HG03575 (cell line): Measurements from ENCODE around the gene KCNK2.
"Not testable (repeated sequence)": the region's sequence is repeated elsewhere in the genome, so short reads cannot be mapped to it uniquely, and the experiment has no call there.

ENCODE experiments used
- ATAC-seq: cut with Tn5 transposase; IDR thresholded peaks from one replicate; pipeline ENCODE4 v1.9.1; 2021; ENCODE audit not compliant: unreplicated experiment, insufficient number of reproducible peaks, low FRiP score; ENCODE audit errors: extremely low read depth

The KCNK2 gene

DNA sequence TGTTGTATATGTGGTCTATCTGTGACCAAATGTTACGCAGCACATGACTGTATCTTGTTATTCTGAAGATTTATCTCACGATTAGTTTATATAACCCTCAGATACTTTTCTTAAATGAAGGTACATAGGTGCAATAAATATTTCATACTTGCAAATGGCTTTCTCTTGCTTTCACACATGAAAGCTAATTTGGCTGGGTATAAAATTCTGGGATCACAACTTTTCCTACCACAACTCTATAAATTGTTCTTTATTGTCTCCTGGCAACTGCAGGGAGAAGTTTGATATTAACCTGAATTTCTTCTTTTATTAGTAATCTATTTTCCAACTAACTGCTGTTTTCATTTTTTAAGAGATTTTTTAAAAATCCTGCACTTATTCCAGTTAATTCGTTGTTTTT, 58.9 kb downstream of the KCNK2 start:
- ATAC-seq: no peak

- no peak for ATAC-seq
Measured at GRCh38 chr1:215143497-215143896, 61.0 kb downstream of the KCNK2 start.

GRCh38 chr1:215146240-215146975, 63.9 kb downstream of the KCNK2 start:
- ATAC-seq: no peak

DNA sequence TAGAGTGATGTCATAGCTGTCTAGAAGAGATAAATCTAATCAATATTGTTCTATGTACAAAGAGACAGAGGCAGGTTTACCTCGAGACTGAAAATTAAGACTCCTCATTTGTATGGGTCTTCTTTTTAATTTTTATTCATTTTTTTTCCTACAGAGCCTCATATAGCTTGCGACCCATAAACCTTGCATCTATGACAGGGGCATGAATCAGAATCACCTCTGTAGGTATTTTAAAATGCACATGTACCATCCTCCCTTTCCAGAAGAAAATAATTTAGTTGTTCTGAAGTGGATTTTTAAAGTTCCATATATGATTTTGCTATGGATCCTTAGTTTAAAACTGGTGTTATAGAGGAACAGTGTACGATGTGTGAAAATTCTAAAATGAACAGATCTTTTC, 64.5 kb downstream of the KCNK2 start:
- ATAC-seq: no peak

DNA sequence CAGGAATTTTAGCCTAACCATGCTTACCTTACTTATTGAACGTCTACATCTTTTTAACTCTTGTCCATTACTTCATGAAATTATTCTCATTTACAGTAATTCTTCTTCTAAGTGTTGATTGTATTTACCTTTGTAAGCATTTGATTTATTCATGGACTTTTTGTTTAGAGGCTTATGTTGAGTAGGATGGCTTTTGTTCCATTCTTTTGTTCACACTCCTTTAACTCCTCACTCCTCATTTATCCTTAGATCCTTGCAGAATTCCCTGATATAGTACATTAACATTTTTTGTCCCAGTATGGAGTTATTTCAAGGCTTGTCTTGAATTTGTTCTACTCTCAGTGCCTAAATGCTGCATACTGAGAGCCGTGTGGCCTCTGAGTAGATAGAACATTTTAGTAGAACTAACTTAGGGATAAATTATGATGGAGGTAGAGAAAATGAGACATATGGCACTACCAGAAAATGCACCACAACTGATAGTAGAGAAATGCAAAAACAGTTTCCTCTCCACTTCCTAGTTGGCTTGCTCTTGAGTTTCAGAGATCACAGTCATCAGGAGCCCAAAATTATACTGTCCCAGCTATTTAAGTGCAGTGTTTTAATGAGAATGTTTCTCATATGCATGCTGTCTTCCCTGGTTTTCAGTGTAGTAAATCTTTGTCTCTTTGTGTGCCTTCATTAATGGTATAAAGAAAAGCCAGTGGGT, 69.5 kb downstream of the KCNK2 start:
- no peak for ATAC-seq

DNA sequence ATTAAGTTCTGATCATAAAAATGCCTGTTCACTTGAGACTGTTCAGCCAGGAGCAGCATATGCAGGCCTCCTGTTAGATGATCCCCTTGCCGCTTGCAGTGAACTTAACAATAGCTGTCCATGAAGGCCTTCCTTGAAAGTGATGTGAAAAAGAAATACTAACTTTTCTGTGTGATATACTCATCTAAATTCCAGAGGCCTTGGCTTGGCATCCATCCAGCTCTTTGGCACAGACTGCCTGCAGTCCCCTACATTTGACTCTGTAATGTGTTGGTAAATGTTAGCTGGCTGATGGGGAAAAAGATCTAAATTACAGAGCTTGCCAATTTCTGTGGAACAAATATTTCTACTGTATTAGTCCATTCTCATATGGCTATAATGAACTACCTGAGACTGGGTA, 73.7 kb downstream of the KCNK2 start:
- ATAC-seq: no peak

- no peak for ATAC-seq
Measured at GRCh38 chr1:215160351-215160750, 77.8 kb downstream of the KCNK2 start.

DNA sequence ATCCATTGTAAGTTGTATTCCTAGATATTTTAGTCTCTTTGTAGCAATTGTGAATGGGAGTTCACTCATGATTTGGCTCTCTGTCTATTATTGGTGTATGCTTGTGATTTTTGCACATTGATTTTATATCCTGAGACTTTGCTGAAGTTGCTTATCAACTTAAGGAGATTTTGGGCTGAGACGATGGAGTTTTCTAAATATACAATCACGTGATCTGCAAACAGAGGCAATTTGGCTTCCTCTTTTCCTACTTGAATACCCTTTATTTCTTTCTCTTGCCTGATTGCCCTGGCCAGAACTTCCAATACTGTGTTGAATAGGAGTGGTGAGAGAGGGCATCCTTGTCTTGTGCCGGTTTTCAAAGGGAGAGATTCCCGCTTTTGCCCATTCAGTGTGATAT, 80.6 kb downstream of the KCNK2 start:
- not testable (repeated sequence) for ATAC-seq

- ATAC-seq: no peak
Measured at GRCh38 chr1:215166886-215167285, 84.3 kb downstream of the KCNK2 start.

DNA sequence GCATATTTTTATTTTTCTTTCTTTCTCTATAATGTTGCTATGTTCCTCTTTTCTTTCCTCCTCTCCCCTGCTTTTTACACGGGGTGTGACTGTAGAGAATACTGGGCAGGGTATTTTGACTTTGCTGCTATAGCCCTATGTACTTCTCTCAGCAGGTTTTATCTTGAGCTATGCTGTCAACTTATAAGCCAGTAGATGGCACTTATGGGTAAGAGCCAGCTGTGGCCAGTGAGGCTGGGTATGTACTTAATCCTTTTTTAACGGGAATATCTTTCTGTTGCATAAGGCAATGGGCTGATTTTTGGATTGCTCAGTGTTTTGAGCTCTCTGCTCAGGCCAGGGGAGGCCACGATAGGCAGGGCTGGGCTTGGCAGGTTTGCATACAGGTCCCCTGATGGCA, 99.0 kb downstream of the KCNK2 start:
- no peak for ATAC-seq

GRCh38 chr1:215185067-215185620, 102.6 kb downstream of the KCNK2 start:
- no peak for ATAC-seq

DNA sequence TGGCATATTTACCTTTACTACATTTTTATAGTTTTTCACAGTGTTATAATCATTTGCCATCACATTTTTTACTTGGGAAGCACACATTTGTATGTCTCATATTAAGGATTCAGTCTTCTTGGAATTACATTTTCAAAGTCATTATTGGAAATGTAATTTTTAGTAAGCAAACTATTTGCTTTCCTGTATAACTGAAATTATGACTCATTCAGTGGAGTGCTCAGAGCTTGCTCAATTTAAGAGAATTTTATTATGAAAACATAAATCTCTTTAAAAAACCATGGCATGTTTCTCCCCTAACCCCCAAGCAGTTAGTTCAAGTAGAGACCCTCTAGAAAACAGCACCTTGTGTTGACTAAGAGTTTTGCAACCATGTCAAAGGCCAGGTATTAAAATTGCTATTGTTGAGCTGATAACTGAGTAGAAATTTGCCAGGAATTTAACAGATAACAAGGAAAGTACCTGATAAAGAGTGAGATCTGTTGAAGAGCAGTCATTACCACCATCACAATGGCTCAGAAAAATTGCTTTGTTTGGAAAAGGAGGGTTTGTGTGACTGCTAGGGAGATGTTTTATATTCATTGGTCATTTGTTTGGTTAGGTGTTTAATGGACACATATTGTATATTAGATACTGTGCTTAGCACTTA, 105.9 kb downstream of the KCNK2 start:
- no peak for ATAC-seq

DNA sequence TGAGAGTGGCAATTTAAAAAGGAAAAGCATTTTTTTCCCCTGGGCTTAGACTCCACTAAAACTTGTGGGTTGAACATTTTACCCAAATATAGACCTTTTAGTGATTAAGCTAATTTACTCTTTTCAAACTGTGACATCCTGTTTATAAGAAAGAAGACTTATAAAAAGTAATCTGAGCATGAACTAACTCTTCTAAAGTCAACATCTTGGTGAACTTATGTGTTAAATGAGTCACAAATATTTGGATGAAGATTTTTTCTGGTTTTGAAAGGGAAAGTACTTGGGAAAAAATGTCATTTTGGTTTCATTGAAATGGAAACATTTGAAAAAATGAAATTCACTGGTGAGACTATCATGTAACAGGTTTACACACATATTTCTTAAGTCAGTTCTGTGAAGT, 109.8 kb downstream of the KCNK2 start:
- no peak for ATAC-seq

DNA sequence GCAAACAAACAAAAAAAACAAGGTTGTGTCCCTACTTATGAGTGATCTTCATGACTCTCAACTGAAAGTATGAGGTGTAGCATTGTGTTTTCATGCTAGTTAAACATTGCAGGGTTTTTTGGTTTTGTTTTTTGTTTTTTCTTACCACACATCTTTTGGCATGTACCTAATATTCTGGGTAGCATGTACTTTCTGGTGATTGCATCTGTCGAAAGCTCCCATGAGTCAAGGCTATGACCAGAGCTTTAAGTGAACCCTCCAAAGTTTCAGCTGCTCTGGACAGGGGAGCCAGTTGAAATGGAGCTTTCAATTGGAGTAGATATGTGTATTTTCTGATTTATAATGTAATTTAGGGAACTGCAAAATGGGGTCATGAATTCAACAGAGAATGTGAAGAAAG, 115.5 kb downstream of the KCNK2 start:
- no peak for ATAC-seq

GRCh38 chr1:215200121-215200520, 117.6 kb downstream of the KCNK2 start:
- ATAC-seq: no peak

DNA sequence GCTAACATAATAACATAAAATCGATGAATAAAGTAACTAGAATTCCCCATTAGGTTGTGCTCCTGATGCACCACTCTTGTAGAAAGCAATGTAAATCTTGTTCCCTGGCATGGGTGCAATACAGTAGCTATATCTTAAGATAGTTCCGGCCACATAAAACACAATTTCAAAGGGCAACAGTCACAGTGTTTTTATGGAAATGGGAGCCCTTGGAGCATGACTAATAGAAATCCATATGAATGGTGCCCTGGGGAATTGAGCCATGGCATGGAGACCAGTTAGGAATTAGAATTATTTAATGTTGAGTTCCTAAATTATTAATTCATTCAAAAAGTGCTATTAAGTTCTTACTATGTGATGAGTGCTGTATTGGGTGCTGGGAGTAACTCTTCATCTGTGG, 118.7 kb downstream of the KCNK2 start:
- no peak for ATAC-seq

DNA sequence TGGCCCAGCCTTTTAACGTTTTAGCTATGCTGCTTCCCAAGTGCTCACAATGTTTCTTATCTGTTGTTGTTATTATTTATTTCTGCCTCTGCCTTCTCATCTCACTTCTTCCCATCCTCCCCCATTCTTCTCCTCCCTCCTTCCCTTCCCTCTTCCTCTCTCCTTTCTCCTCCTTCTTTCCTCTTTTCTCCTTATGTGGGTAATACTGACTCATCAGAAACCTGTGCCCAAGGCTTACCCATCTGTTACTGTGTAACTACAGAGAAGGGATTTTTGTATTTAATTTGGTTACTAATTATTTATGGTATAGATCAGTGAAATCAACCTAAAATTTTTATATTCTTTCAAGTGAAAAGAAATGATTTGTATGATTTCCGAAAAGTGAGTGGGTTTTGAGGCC, 120.3 kb downstream of the KCNK2 start:
- no peak for ATAC-seq

DNA sequence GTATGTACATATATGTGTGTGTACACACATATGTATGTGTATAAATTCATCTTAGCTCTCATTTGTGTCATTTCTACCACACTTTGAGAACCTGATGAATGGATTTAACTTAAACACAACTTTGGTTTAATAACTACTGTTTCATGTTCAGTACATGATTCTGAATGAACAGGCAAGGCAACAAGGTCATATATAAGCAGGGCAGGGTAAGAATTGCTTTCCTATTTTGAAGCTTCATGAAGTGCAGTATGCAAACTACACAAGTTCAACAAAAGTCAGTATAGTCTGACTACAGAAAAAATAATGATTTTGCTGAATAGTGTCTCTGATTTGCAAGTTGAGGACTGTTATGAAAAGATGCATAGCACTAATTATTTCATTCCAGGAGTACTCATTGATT, 127.6 kb downstream of the KCNK2 start:
- ATAC-seq: no peak

- no peak for ATAC-seq
Measured at GRCh38 chr1:215215846-215216245, 133.3 kb downstream of the KCNK2 start.

- ATAC-seq: no peak
Measured at GRCh38 chr1:215219372-215219771, 136.8 kb downstream of the KCNK2 start.
